Sigmoid colon (tissue), 4 donors: ENCODE data around the gene GPR32.

ENCODE experiments used
- CTCF ChIP-seq, 4 experiments: fragments of 450-650 bp in 3 of 4; fragments of 200-600 bp in 1 of 4; IDR thresholded peaks; one replicate each; pipeline ENCODE4 v1.5.1; 2016 to 2019; ENCODE audit warnings: antibody characterized with exemption in 4 of 4, mild to moderate bottlenecking in 3 of 4, moderate library complexity in 2 of 4
- POLR2A ChIP-seq, 2 donors: fragments of 450-650 bp; IDR thresholded peaks; one replicate each; pipeline ENCODE4 v1.6.1; 2016; ENCODE audit warnings: antibody characterized with exemption in 2 of 2, mild to moderate bottlenecking in 2 of 2, moderate library complexity in 2 of 2
- POLR2AphosphoS5 ChIP-seq, 4 donors: sonication (generic); formaldehyde crosslinking; IDR thresholded peaks; one replicate each; pipeline ENCODE4 v1.6.1; 2017; ENCODE audit warnings: antibody characterized with exemption in 4 of 4

GRCh38 chr19:50739132-50739913 is 30.9 kb upstream of the GPR32 start:
- TF ChIP-seq POLR2A (IDR thresholded peaks at IDR 0.05), result no peak
- TF ChIP-seq CTCF (IDR thresholded peaks at IDR 0.05), result no peak
- no peak for TF ChIP-seq POLR2AphosphoS5 (IDR thresholded peaks at IDR 0.05)
